ENCODE data around the gene CSGALNACT2. TPM values are rescaled to one million over a fixed set of nuclear protein-coding genes. Genes with fewer than 3 reads are reported as not detected.

Gene CSGALNACT2
- total and polyA plus RNA-seq, 2 of the 13 experiments (the other 11 are each of a cell fraction or from before 2014, with no cell fraction given), result 3.3 to 7.1 TPM

- TF ChIP-seq TBL1XR1 (IDR thresholded peaks at IDR 0.05; ENCODE audit: borderline replicate concordance, low read length, partially characterized antibody) (no peak), KAT2B (IDR thresholded peaks at IDR 0.05; ENCODE audit: borderline replicate concordance, low read depth, low read length) (no peak), HMGXB4 (CRISPR knock-in tag; IDR thresholded peaks at IDR 0.05; ENCODE audit: borderline replicate concordance in 1 of 2, low read depth in 1 of 2) (peak in 1 of 2 experiments; percentile 65; a peak in 1 of 4 replicates), ZNF580 (CRISPR knock-in tag; IDR thresholded peaks at IDR 0.05; ENCODE audit: borderline replicate concordance, low read depth) (0 out of 2 replicates have a peak, but pooled peaks have one; percentile 28), ZNF558 (CRISPR knock-in tag; IDR thresholded peaks at IDR 0.05; ENCODE audit: borderline replicate concordance) (no peak), ZNF724P (CRISPR knock-in tag; IDR thresholded peaks at IDR 0.05; ENCODE audit: borderline replicate concordance) (no peak), SPEN (CRISPR knock-in tag; IDR thresholded peaks at IDR 0.05; ENCODE audit: low read depth) (no peak), ZNF44 (CRISPR knock-in tag; IDR thresholded peaks at IDR 0.05) (peak; percentile 66; the same call in 1 of the 2 replicates), ZNF557 (CRISPR knock-in tag; IDR thresholded peaks at IDR 0.05) (no peak), ZNF275 (CRISPR knock-in tag; IDR thresholded peaks at IDR 0.05; ENCODE audit: borderline replicate concordance) (no peak), NFYB (CRISPR knock-in tag; IDR thresholded peaks at IDR 0.05) (0 out of 2 replicates have a peak, but pooled peaks have one; percentile 18), HNRNPLL (IDR thresholded peaks at IDR 0.05; ENCODE audit: low read depth, low read length, poor library complexity, severe bottlenecking) (peak; percentile 31), CTCF (CRISPR knock-in tag; IDR thresholded peaks at IDR 0.05) (peak; percentile 96), TAF15 (IDR thresholded peaks at IDR 0.05; ENCODE audit: low read depth, low read length, poor library complexity, severe bottlenecking) (peak; percentile 36), NR2F2 (IDR thresholded peaks at IDR 0.05; ENCODE audit: borderline replicate concordance, low read depth) (no peak), TRAFD1 (CRISPR knock-in tag; IDR thresholded peaks at IDR 0.05; ENCODE audit: borderline replicate concordance) (no peak), RNF2 (conservative IDR thresholded peaks at IDR 0.05; ENCODE audit: low read depth) (no peak), ZNF615 (CRISPR knock-in tag; IDR thresholded peaks at IDR 0.05; ENCODE audit: borderline replicate concordance) (no peak), ZBTB7B (CRISPR knock-in tag; IDR thresholded peaks at IDR 0.05) (0 out of 2 replicates have a peak, but pooled peaks have one; percentile 32), KDM5B (CRISPR knock-in tag; IDR thresholded peaks at IDR 0.05; ENCODE audit: borderline replicate concordance) (peak; percentile 55; the same call in 1 of the 2 replicates), ELF1 (CRISPR knock-in tag; IDR thresholded peaks at IDR 0.05) (no peak)
These were observed 32.9 kb upstream of the CSGALNACT2 start (continued) for GRCh38 chr10:43105102-43105955.

All from HepG2 (cell line).